ENCODE measurements around the gene ARAP3.

DNA sequence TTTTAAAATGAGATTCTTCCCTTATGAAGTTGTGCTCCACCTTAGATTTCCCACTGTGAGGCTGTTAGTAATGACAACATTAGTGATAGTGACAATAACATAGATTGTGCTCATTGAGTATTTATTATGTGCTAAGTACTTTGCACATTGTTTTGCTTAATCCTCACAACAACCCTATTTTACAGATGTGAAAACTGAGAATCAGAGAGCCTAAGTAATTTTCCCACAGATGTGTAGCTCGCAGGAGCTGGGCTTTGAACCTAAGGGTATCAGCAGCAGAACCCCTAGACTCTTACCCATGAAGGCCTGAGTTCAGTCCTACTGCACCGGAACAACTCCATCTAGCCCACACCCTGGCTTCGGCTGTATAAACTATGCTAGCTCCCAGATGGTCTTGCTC lies 15.6 kb upstream of the ARAP3 start:
- TF ChIP-seq, protein P1, sequence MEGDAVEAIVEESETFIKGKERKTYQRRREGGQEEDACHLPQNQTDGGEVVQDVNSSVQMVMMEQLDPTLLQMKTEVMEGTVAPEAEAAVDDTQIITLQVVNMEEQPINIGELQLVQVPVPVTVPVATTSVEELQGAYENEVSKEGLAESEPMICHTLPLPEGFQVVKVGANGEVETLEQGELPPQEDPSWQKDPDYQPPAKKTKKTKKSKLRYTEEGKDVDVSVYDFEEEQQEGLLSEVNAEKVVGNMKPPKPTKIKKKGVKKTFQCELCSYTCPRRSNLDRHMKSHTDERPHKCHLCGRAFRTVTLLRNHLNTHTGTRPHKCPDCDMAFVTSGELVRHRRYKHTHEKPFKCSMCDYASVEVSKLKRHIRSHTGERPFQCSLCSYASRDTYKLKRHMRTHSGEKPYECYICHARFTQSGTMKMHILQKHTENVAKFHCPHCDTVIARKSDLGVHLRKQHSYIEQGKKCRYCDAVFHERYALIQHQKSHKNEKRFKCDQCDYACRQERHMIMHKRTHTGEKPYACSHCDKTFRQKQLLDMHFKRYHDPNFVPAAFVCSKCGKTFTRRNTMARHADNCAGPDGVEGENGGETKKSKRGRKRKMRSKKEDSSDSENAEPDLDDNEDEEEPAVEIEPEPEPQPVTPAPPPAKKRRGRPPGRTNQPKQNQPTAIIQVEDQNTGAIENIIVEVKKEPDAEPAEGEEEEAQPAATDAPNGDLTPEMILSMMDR (IDR thresholded peaks at IDR 0.05; ENCODE audit: poor library complexity, severe bottlenecking) = no peak
- TF ChIP-seq POLR2AphosphoS5 (IDR thresholded peaks at IDR 0.05) = no peak
- no peak for TF ChIP-seq TAF1 (IDR thresholded peaks at IDR 0.05; ENCODE audit: low read depth)
- no peak for TF ChIP-seq RAD21 (conservative IDR thresholded peaks at IDR 0.05)
- TF ChIP-seq EZH2 (IDR thresholded peaks at IDR 0.05; ENCODE audit: borderline replicate concordance, insufficient read depth, low read length, poor library complexity, severe bottlenecking) = no peak
- no peak for TF ChIP-seq MXI1 (conservative IDR thresholded peaks at IDR 0.05; ENCODE audit: poor library complexity, severe bottlenecking)
- TF ChIP-seq, protein P2, sequence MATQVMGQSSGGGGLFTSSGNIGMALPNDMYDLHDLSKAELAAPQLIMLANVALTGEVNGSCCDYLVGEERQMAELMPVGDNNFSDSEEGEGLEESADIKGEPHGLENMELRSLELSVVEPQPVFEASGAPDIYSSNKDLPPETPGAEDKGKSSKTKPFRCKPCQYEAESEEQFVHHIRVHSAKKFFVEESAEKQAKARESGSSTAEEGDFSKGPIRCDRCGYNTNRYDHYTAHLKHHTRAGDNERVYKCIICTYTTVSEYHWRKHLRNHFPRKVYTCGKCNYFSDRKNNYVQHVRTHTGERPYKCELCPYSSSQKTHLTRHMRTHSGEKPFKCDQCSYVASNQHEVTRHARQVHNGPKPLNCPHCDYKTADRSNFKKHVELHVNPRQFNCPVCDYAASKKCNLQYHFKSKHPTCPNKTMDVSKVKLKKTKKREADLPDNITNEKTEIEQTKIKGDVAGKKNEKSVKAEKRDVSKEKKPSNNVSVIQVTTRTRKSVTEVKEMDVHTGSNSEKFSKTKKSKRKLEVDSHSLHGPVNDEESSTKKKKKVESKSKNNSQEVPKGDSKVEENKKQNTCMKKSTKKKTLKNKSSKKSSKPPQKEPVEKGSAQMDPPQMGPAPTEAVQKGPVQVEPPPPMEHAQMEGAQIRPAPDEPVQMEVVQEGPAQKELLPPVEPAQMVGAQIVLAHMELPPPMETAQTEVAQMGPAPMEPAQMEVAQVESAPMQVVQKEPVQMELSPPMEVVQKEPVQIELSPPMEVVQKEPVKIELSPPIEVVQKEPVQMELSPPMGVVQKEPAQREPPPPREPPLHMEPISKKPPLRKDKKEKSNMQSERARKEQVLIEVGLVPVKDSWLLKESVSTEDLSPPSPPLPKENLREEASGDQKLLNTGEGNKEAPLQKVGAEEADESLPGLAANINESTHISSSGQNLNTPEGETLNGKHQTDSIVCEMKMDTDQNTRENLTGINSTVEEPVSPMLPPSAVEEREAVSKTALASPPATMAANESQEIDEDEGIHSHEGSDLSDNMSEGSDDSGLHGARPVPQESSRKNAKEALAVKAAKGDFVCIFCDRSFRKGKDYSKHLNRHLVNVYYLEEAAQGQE (IDR thresholded peaks at IDR 0.05; ENCODE audit: borderline replicate concordance) = no peak
- TF ChIP-seq EP300 (conservative IDR thresholded peaks at IDR 0.05; ENCODE audit: poor library complexity, severe bottlenecking) = no peak
